Left forelimb (tissue), 1 donor: ENCODE data around the gene SLC35G6.
"Not testable (repeated sequence)": the region's sequence is repeated elsewhere in the genome, so short reads cannot be mapped to it uniquely, and the experiment has no call there.

Experiments
- DNase-seq: peaks from one replicate; pipeline ENCODE4 v3.0.0-alpha.2; 2018; ENCODE audit warnings: low spot score

Gene SLC35G6

DNA sequence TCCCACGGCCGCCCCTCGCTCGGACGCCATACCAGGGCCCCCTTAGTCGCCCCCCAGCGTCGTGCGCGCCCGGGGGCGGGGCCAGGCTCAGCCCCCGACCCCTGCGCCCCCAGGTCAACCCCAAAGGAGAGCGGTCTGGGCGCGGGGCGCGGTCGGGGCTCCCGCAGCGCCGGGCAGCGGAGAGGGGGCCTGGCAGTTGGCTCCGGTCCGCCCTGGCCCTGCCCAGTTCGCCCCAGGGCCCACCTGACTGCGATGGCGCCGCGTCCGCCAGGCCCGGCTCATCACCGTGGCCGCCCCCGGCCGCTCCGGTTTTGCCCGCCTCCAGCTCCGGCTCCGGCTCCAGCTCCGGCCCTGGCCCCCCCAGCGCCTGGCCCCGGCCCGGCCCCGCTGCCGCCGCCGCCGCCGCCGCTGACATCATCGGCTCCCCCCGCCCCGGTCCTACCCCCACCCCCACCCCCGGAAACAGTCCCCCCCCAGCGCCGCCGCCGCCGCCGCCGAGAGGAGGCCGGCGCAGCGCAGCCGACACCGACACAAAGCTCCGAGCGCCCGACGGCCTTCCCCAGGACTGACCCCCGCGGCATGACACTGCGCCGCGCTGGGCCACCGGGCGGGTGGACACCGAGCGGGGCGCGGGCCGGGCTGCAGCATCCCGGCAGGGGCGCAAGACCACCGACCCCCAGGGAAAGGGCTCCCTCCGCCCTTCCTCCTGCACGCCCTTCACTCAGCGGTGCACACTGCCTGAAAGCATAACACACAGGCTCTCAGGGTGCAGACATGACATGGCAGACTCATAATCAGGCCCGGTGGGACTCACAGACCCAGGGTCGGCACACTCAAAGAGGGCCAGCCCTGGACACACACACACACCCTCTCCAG lies 1.8 kb upstream of the SLC35G6 start, which contains the start of gene ZBTB4:
TSS of gene ZBTB4 (minus strand) at position 419 of the 876 bp plus-strand sequence. CDS start 12,830 bp downstream, outside the sequence.
- DNase-seq: peak; percentile 85

DNA sequence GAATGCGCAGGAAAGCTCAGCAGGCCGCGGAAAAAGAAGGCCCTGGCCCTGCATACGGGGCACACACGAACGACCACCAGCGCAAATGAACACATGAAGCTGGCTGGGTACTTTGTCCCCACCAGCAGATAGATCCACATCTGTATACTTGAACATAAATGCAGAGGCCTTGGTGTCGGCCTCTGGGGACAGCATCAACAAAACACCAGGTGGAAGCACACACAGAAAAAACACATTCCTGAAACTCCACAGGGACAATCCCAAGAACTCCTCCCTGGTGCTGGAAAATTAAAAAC lies 1.2 kb upstream of the SLC35G6 start:
- no peak for DNase-seq

DNA sequence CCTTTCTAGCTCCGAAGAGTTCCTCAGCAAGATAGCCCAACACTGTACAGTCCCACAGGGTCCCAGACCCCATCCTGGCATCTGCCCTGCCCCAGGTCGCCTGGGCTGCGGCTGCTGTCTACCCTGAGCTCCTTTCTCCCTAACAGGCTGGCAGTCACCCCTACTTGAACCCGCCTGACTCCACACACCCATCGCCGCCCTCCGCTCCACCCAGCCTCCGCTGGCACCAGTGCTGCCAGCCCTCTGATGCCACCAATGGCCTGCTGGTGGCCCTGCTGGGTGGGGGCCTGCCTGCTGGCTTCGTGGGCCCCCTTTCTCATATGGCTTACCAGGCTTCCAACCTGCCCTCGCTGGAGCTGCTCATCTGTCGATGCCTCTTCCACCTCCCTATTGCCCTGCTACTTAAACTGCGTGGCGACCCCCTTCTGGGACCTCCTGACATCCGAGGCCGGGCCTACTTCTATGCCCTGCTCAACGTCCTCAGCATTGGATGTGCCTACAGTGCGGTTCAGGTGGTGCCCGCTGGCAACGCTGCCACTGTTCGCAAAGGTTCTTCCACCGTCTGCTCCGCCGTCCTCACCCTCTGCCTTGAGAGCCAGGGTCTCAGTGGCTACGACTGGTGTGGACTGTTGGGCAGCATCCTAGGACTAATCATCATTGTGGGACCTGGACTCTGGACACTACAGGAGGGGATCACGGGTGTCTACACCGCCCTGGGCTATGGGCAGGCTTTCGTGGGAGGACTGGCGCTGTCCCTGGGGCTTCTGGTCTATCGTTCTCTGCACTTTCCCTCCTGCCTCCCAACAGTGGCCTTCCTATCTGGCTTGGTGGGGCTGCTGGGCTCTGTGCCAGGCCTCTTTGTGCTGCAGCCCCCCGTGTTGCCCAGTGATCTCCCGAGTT lies 846 bp downstream of the SLC35G6 start:
- not testable (repeated sequence) for DNase-seq

DNA sequence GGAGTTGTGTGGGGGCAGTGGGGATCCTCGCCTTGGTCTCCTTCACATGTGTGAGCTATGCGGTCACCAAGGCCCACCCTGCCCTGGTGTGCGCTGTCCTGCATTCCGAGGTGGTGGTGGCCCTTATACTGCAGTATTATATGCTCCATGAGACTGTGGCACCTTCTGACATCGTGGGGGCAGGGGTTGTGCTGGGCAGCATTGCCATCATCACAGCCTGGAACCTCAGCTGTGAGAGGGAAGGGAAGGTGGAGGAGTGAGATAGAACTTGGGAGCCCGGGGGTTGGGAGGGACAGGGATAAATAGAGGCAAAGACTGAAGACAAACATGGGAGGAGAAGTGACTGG lies 1.5 kb downstream of the SLC35G6 start:
- DNase-seq: not testable (repeated sequence)

DNA sequence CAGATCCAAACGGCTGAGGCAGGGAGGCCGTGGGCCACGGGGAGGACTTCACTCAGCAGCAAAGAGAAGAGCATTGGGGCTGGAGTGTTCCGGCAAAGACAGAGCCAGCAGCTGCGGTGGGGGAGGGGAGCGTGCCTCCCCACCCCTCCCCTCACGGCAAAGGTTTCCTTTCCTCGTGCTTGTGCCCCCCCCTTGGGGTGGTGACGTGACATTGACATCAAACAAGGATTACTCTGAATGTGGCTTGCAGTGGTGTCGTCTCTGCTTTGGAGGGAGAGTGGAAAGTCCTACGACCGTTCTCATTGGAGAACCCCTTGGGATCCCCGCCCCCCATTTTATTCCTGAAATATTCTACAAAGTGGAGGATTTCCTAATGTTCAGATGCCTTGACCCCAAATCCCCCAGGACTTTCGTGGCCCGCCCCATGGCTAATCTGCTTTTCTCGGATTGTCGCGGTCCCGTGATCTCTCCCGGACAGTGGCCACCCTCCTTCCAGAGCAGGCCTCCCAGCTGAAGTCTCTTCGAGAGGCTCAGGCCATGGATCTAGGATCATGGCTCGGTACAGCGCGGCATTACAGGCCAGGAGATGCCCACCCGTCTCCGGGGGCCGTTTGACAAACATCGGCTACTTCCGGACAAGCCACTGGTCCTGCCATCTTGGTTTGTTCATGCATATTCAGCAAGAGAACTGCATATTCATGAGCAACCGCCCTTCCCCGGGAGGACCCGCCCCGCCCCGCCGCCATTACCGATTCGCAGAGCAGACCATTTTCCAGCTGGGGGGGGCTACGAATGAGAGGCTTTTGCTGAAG lies 2.2 kb downstream of the SLC35G6 start:
- DNase-seq: peak; percentile 96

DNA sequence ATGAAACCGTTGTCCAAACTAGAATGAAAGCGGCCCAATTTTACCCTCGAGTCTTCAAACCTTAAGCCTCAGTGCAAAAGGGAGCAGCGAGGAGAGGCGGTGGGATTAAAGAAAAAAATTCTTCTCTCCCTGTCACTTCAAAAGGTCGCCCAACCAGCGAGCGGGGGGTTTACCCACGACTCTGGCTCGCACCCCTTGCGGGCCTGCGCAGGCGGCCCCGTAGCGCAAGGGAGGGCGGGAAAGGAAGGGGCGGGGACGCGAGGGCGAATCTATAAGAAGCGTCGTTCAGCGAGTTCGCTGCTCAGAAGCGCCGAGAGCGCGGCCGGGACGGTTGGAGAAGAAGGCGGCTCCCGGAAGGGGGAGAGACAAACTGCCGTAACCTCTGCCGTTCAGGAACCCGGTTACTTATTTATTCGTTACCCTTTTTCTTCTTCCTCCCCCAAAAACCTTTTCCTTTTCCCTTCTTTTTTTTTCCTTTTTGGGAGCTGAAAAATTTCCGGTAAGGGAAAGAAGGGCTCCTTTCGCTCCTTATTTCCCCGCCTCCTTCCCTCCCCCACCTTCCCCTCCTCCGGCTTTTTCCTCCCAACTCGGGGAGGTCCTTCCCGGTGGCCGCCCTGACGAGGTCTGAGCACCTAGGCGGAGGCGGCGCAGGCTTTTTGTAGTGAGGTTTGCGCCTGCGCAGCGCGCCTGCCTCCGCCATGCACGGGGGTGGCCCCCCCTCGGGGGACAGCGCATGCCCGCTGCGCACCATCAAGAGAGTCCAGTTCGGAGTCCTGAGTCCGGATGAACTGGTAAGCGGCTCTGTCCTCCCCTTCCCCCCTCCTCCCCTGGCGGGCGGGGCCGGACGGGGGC lies 3.0 kb downstream of the SLC35G6 start, which contains the start of gene POLR2A:
TSS of gene POLR2A (plus strand) at position 300 of the 852 bp plus-strand sequence.
- peak; percentile 98 for DNase-seq

DNA sequence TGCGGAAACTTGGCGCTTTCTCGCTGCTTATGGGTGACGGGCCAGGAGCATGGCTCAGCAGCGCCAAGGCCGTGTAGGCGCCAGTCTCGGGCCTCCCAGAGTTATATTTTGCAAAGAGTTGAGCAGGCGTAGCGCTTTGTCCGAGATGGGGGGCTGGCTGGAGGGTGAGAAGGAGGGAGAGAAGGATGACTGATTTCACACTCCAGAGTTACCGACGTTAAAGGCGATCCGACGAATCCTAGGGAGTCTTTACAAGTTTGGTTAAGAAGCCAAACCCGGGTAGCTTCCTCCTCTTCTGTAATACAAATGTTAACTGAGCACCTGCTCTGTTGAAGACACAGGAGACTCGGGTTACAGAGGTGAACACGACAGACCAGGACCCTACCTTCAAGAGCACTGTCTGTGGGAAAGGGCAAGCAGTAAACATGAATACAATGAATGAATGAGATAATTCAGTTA lies 3.7 kb downstream of the SLC35G6 start:
- no peak for DNase-seq

DNA sequence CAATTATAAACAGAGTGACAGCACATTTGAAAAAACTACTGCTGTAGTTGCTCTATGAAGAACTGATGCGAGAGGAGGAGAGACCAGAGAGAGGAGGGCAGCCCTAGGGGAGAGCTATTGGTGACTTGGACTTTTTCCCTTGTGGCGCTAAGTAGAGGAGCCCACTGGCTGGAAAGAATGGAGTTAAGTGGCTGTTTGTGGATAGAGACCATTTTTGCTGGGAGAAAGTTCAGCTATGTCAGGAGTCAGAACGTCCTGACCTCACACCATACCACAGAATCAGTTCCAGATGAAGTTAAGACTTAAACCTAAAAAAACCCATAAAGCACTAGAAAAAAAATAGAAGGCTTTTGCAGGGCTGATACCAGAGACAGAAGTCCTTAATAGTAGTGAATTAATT lies 4.9 kb downstream of the SLC35G6 start:
- no peak for DNase-seq

DNA sequence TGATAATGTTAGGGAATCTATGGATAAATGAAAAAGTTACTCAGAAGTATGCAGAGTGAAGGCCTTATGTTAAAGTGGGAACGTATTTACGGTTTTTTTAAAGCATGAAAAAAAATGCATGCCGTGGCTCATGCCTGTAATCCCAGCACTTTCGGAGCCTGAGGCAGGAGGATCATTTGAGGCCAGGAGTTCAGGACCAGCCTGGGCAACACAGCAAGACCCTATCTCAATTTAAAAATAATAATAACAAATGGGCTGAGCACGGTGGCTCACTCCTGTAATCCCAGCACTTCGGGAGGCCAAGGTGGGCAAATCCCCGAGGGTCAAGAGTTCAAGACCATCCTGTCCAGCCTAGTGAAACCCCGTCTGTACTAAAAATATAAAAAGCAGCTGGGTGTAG lies 8.9 kb downstream of the SLC35G6 start:
- no peak for DNase-seq

DNA sequence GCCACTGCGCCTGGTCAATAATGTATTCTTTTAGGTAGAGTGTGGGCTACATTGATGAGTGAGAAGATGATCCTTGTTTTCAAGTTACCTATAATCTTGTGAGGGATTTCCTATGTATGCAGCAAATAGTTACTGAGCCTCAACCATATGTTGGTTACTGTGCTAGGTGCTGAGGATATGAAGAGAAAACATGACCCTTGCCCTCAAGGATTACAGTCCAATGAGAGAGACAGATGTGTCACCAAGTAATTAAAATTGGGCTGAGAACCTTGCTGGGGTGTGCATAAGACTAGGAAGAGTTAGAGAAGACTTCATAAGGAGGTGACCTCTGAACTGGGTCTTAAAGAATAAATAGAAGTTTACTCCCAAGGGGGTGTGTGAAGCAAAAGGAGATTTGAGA lies 10.3 kb downstream of the SLC35G6 start:
- DNase-seq: no peak

DNA sequence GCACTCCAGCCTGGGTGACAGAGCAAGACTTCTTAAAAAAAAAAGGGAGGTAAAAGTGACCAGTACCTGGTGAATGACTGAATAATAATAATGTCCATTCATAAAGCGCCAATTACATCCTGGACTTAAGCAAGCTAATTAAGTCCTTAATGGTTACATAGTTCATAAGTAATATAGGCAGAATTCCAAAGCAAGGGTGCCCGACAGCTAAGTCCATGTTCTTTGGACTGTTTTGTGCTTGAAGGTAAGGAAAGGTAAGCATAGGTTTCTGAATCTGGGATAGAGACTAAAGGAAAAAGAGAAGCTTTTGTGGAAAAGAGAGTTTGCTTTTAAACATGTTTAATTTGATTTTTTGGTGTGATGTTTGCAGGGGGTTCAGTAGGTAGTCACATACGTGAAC lies 12.7 kb downstream of the SLC35G6 start:
- no peak for DNase-seq

DNA sequence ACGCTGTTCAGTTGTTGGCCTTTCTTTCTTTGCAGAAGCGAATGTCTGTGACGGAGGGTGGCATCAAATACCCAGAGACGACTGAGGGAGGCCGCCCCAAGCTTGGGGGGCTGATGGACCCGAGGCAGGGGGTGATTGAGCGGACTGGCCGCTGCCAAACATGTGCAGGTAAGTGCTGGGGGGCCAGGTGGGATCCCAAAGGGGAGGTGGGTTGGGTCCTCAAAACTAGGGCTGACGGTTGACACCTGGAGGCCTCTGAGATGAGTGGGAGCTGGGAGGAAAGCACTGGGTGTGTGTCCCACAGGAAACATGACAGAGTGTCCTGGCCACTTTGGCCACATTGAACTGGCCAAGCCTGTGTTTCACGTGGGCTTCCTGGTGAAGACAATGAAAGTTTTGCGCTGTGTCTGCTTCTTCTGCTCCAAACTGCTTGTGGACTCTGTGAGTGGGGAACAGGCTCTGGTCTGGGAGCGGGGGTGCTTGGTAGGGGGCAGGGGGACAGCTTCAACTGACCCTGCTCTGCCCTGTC lies 14.7 kb downstream of the SLC35G6 start:
- DNase-seq: no peak

DNA sequence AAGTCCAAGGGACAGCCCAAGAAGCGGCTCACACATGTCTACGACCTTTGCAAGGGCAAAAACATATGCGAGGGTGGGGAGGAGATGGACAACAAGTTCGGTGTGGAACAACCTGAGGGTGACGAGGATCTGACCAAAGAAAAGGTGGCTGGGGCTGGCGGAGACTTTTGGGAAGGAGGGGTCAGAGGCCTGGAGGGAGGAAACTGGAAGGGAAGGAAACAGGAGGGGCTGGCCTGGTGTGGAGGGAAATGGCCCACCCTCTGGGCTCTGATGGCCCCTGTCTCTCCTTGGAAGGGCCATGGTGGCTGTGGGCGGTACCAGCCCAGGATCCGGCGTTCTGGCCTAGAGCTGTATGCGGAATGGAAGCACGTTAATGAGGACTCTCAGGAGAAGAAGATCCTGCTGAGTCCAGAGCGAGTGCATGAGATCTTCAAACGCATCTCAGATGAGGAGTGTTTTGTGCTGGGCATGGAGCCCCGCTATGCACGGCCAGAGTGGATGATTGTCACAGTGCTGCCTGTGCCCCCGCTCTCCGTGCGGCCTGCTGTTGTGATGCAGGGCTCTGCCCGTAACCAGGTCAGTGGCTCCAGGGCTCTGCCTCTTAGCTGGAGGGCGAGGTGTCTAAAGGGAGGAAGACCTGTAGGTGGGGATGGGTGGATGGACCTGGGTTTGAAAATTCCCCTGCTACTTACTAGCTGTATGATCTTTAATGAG lies 15.4 kb downstream of the SLC35G6 start:
- DNase-seq: no peak

DNA sequence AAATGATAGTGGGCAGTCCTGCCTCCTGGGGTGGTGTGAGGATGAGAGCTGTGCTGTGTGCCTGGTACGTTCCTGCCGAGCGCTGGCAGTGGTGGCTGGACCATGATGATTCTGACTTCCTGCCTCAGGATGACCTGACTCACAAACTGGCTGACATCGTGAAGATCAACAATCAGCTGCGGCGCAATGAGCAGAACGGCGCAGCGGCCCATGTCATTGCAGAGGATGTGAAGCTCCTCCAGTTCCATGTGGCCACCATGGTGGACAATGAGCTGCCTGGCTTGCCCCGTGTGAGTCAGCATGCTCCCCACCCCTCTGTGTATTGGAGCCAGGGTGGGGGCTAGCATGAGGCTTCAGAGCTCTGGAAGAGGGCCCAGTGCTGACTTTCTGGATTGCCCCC lies 16.0 kb downstream of the SLC35G6 start:
- no peak for DNase-seq

DNA sequence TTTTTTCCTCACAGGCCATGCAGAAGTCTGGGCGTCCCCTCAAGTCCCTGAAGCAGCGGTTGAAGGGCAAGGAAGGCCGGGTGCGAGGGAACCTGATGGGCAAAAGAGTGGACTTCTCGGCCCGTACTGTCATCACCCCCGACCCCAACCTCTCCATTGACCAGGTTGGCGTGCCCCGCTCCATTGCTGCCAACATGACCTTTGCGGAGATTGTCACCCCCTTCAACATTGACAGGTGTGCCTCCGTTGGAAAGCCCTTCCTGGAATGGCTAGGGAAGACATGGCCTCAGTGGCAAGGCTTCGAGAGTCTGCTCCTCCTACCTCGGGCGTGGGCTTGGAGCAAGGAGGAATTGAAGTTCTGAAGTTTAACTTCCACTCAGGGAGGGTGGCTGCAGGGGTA lies 16.4 kb downstream of the SLC35G6 start:
- no peak for DNase-seq

DNA sequence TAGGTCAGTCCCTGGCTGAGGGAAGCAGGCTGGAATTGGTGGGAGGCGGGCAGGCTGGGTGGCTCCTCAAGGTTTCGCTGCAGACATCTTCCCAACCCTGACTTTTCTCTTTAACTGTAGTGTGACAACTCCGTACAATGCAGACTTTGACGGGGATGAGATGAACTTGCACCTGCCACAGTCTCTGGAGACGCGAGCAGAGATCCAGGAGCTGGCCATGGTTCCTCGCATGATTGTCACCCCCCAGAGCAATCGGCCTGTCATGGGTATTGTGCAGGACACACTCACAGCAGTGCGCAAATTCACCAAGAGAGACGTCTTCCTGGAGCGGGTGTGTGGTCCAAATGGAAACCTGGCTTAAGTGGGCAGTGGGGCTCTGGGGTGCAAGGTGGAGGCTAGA lies 17.9 kb downstream of the SLC35G6 start:
- no peak for DNase-seq

DNA sequence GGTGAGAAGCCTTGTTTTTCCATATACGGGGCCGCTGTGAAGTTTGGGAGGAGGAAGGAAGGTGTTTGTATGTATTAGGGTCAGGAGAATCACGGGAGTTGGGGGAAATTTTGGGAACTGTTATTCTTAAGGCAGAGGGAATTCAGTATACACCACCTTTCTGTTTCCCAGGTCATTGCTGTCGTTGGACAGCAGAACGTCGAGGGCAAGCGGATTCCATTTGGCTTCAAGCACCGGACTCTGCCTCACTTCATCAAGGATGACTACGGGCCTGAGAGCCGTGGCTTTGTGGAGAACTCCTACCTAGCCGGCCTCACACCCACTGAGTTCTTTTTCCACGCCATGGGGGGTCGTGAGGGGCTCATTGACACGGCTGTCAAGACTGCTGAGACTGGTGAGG lies 20.5 kb downstream of the SLC35G6 start:
- no peak for DNase-seq

DNA sequence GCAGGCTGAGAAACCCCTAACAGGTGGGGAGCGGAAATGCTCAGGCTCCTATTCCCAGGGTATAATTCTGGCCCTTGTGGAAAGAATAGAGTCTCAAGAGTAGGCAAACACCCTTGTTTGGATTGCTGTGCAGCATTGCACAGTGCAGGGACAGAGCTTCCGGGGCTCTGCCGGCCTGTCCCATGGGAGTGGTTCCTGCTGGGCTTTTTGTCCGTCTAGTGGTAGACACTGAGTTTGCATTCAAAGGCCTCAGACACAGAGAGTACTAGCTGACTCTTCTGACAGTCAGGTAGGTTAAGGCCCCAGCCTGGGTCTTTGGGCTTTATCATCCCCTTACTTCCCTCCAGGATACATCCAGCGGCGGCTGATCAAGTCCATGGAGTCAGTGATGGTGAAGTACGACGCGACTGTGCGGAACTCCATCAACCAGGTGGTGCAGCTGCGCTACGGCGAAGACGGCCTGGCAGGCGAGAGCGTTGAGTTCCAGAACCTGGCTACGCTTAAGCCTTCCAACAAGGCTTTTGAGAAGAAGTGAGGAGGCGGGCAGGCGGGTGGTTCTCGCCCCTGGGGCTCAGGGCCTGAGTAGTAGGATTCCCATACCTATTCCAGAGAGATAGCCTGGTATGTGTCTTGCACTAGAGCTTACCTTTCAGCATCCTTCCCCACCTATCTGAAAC lies 21.1 kb downstream of the SLC35G6 start:
- DNase-seq: no peak

DNA sequence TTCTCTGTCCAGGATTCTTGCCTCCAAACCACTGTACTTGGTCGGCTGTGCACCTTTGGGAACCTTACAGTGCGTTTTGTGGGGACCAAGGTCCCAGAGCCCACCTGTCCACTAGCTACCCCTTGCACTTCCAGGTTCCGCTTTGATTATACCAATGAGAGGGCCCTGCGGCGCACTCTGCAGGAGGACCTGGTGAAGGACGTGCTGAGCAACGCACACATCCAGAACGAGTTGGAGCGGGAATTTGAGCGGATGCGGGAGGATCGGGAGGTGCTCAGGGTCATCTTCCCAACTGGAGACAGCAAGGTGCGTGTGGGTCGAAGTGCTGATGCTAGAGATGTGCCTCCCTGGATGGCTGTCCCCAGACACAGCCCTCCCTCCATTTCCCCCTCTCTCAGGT lies 21.7 kb downstream of the SLC35G6 start:
- no peak for DNase-seq

DNA sequence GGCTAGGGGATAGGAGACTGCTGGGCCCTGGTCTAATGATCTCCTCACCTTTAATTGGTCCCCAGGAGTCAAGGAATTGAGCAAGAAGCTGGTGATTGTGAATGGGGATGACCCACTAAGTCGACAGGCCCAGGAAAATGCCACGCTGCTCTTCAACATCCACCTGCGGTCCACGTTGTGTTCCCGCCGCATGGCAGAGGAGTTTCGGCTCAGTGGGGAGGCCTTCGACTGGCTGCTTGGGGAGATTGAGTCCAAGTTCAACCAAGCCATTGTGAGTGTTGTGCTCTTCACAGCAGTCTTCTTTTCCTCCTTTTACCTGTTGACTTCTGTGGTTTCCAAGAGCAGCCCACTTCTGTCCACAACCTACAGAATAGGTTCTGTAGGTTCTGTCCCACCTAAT lies 22.3 kb downstream of the SLC35G6 start:
- DNase-seq: no peak
